GM21825 (cell line): ENCODE data around the gene FOXC1.

Source experiments
- ATAC-seq: cut with Tn5 transposase; IDR thresholded peaks from one replicate; pipeline ENCODE4 v1.9.1; 2021; ENCODE audit warnings: mild to moderate bottlenecking, moderate library complexity; ENCODE audit not compliant: unreplicated experiment

Gene FOXC1

DNA sequence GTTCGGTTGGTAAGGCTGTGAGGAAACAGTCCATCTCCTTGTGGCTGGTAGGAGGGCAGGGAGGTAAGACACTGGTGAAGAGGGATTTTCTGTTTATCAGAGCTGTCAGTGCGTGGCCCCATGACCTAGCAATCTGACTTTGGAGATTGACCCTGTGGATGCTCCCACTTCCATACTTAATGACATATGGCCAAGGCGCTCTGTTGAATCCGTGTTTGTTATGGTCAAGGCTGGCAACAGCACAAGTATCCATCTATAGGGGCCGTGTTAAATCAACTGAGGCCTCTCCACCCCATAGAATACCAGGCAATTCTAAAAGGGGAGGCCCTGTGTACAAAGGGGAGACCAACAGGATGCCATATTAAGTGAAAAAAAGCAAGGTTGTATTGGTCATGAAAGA is 25.6 kb upstream of the FOXC1 start:
- no peak for ATAC-seq

DNA sequence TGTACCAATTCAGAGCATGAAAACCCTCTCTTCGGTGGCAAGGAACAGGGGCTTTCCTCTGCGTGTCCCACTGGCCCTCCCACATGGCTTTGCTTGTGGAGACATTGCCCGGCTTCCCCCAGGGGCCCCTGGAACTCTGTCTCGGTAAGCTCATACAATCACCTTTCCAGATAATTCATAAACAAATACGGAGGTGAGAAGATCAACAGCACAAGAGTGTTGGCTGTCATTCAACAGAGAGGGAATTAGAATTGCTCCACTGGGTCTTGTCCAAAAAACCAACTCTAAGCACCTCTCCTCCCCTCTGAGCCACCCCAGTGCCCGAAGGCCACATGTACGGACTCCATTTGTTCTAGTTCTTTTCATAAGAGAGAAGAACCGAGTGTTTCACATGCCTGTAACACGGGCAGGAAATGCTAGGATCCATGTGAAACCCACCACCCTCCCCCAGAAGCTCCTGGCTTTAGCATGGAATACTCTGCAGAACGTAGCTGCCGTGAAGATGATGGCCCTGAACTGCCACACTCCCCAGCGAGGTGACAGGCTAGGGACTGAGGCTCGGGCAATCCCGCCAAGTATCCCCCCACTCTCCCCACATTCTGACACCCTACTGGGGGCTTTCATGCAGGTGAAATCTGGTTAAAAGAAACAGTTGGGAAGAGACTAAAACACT is 24.6 kb upstream of the FOXC1 start:
- no peak for ATAC-seq

DNA sequence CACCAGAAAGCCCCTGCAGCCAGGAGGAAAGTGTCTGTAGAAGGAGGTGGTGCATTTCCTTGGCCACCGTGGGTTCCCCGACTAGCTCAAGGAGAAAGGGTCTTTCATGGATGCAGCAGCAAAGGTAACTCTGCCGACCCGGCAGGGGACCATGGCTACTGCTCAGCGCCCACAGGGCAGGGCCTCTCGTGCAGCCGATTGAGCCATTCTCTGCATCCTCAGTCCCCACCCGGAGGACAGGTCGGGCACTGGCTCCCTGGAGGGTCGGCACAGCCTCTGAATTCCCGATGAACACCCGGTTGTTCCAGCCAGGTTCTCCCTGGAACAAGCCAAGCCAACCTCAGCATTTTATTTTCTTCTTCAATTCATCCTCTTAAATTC is 24.1 kb upstream of the FOXC1 start:
- no peak for ATAC-seq

DNA sequence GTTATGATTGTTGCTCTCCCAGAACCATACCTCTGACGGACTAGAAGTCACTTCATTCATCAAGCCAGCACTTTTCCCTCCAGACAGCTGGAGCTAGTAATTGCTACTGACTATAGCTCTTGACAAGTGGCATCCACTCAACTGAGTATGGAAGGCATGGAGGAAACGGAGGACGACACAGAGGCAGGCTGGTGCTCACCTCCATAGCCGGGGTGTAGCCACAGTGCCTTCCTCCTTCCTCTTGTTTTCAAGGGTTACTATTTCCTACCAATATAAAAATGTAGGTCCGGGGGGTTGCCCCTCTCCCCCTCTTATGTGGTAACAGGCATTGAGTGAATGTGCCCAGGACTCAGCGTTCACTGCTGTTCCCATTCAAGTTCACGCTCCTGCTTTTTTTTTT is 23.5 kb upstream of the FOXC1 start:
- ATAC-seq: no peak

DNA sequence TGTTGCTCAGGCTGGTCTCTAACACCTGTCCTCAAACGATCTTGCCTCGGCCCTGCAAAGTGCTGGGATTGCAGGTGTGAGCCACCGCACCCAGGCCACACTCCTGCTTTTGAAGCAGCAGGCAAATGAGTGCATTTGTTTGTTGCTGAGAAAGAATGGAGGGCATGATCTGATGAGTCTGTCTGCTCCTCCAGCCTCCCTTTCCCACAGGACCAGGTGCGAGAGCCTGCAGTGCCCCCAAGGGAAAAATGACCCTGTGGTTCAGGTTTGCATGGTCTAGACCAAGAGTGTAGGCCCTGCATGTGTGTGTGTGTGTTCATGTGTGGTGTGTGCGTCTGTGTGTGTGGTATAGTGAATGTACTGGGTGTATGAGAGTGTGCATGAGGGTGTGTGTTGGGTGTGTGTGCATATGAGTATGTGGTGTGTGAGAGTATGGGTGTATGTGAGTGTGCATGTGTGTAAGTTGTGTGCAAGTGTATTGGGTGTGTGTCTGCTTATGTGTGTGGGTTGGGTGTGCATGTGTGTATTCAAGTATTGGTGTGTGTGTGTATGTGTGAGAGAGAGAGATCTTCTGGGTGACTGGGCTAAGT is 22.8 kb upstream of the FOXC1 start:
- no peak for ATAC-seq

DNA sequence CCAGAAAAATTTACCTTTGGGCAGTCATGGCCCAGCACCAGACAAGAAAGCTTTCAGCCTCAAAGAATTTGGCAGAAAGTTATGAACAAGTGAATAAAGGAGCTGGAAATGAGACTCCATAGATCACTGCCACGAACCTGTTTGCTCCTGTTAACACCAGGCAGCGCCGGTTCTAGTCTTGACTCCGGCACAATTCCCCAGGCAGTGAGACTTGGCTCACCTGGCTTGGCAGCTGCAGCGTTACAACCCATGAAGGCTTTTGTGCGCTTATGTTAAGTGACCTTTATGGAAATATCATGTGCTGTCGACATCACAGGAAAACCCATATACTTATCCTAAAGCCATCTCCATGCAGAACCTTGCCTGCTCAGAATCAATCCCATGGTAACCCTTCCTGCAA is 22.2 kb upstream of the FOXC1 start:
- ATAC-seq: no peak

DNA sequence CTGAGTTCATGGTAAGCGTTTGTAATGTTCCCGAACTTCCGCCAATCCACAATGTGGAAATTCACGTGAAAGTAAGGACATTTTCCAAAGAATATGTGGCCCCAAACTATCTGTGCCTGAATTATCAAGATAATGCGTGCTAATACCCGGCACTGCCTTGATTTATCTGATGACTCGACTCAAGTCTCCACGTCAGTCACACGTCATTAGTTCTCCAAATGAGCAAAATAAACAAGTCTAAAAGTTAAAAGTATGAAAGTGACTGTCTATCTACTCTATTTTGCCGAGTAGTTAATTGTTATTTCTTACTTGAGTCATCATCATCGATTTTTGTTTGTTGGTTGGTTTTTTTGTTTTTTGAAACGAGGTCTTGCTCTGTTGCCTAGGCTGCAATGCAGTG is 21.7 kb upstream of the FOXC1 start:
- ATAC-seq: no peak

DNA sequence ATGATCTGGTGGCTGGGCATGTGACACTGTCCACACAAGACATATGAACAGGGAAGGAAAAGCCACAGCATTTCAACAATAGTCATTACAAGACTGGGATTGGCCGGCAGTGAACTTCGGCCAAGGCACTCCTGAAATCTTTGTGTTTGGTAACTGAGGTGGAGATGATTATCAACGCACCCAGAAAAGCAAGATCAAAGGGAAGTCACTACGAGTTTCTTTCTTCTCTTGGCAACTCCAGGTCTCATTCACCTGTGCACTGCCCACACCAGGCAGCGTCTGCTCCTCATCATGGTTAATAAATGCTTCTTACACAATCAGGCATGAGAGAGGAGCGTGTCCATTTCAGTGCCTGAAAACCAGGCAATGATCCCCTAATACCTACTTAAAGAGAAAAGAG is 20.5 kb upstream of the FOXC1 start:
- ATAC-seq: no peak

DNA sequence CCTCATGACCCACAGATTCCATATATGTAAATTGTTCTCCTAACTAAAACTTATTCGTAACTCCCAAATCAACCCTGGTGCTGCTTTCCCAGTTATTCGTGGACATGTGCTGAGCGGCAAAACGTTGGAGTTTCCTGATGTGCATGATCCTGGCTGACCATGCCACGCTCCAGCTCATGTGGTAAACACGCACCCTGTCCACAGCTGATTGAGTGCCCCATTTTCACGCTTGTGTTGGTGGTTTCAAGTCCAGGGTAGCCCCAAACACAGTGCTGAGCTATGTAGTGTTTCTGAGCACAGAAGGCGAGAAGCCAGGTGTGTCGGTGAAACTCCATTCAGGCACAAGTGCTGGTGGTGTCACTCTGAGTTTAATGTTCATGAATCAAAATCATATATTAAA is 19.1 kb upstream of the FOXC1 start:
- ATAC-seq: no peak

DNA sequence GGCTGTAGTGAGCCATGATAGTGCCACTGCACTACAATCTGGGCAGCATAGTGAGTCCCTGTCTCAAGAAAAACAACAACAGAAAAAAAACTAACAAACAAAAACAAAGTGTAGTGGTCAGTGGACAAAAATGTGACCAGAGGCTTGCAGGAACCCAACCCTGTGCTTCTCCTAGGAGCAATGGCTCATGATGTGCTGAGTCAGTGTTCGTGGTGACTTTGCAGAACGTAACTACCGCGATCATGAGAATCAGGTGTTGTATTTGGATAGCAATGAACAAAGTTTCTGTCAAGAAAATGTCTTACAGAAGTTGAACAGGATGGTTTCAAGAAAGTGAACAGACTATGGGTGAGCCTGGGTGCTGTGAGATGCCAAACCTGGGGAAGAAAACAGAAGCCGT is 18.5 kb upstream of the FOXC1 start:
- no peak for ATAC-seq

DNA sequence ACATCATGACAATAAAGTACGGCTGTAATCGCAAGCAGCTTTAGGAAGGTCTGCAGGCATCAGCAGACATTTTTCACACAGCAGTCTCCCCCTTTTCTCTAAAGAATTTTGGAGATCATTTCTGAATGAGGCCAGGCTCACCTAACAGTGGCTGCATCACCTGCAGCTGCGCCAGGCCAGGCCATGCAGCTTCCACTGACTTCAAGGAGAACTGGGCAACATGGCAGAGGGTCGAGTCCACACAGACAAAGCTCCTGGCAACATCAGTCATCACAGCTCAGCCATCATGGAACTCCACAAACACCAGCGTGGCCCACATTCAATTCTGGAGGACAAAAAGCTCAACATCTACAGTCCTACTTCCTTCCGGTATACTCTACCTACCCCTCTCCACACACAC is 17.8 kb upstream of the FOXC1 start:
- no peak for ATAC-seq

DNA sequence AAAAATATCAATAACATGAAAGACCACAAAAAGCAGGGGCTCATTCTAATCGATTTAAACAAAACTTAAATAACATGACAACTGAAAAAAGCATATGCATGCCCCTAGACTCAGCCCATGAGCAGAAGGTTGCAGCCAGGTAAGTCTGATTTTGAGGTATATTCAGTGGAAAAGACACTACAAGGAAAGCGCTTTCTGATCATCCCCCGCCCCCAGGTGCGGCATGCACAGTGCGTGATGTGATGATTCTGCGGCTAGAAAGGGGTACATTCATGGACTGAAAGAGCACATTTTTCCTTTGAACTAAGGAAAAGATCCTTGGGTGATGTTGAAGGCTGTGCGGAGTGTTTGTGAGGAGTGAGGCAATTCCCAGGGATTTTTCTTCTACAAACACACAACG is 16.9 kb upstream of the FOXC1 start:
- ATAC-seq: no peak

DNA sequence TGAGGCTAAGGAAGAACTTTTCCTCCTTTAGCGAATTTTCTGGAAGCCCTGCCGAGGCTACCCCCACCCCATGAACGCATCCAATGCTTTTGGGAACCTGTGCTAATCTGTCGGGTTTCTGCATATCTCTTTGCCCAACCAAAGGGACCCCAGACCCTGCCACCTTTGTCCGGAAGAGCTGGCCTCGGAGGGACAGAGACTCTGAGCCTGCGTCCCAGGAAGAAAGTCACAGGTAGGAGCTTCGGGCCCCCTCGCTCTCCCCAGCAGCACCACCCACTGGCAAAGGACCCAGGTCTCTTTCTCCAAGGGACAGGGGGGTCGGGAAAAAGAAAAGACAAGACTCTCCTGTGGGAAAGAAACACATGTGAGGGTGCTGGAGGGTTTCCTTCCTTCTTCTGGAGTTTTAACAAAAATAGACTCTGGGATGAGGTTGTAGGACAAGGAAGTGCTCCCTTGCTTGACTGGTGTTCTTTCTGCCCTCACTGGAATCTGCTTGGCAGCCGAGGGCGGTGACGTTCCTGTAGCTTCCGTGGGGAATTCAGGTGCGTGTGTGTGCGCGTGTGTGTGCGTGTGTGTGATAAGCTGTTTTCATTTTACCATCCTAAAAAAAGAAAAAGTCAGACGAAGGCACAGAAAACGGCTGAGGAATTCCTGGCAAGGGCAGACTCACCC is 16.3 kb upstream of the FOXC1 start:
- ATAC-seq: no peak

DNA sequence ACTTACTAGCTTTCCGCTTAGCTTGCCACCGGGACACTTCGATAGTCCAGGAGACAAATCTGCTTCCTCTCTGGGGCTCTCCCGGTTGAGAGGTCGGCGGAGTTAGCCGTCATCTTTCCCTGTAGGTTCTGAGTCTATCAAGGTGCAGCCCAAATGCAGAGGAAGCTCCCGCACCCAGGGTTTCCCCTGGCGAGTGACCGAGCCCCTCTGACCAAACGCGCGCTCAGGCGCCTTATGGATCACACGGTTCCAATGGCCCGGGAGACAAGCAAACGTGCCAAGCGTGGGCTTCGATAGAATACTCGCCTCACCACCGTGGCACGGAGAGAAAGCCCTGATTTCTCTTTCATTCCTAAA is 15.8 kb upstream of the FOXC1 start:
- ATAC-seq: no peak

DNA sequence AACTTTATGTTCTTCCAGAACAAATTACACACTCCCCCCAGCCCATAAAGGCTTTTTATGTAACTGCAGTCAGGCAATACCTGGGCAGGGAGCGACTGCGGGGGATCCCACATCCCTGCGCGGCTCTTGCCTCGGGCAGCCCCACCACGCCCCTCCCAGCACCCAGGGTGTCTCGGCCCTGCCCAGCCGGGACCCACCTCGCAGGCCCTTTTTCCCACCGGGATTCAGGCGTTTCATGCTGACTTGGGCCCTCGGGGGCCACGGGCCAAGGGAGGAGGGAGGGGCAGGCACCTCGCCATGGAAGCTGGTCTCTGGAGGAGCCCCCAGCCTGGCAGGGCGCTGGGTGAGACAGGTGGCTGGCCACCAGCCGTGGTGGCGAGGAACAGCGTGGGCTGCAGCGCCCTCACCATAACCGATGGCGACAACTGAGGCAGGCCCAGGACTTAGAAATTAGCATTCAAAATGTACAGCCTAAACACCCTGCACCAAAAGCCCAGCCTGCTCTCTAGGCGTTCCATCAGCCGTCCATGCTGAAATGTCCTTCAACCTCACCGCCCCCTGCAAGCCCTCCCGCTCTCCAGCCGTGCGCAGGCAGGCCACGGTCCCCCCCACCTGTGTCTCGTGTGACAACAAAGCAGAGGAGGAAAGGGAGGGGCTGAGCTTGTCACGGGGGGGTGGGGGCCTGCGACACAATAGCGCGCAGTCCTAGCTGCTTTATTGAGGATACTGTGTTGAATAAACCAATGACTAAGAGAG is 15.1 kb upstream of the FOXC1 start:
- ATAC-seq: no peak

DNA sequence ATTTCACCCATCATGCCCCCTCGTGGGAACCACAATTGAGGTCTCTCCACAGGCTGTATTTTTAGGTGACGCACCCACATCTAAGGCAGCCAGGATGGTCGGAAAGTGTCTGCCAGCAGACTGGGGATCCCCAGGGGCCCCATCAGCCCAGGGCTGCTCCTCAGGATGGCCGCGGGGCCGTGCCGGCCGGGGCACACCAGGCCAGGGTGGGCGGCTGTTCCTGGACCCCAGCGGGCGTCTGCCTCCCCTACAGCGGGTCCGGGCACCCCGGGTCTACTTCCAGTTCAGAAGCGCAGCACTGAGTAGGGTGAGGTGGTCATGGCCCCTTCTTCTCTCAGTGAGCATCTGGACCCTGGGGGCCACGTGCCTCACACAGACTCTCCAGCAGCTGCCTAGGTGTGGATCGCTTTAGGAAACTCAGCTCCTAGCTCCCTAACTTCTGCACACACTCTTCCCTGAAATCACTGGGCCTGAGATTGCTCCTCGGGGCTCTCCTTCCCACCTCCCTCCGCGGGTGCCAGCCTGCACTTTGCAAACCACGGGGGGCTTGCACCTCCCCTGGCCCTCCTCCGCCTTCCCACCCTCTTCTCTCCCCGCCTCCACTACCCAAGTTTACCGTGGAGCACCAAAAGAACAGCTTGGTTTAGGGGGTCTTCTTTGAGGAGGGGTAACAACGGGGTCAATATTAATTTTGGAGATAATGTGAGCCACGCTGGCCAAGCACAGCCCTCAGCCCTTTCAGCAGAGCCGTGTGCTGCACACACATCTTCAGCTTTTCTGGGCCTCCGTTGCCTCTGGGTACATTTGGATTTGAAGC is 14.2 kb upstream of the FOXC1 start:
- no peak for ATAC-seq

DNA sequence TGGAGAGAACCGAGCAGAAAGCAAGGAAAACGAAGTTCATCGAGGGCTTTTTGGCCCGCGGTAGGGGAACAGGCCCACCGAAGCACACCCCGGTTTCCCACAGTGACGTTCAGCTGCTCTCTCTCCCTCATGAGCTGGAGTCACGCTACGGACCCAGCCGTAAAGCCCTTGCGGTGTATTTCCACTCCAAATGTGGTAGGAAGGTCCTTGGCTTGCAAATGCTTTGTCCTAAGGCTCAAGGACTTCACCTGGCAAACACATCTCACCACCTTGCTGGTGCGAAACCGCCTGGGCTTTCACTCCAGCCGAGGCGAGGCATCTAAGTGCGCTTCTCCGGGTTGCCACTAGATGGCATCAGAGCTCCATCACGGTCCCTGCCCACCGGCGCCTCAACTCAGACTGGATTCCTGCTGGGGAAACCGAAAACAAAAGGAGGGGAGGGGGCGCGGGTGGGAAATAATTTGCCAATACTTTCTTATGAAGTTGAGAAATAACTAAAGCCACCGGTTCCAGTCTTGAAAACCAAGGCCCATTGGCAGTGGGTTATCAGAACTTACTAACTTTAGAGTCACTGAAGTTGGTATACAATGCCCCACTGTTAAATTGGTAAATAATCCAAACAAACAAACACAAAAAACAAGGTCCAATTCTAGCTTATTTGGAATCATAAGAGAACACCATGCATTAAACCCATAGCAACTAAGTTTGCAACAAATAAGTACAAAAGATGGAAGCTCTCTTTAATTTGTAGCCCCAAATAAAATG is 13.4 kb upstream of the FOXC1 start:
- ATAC-seq: peak; percentile 68

DNA sequence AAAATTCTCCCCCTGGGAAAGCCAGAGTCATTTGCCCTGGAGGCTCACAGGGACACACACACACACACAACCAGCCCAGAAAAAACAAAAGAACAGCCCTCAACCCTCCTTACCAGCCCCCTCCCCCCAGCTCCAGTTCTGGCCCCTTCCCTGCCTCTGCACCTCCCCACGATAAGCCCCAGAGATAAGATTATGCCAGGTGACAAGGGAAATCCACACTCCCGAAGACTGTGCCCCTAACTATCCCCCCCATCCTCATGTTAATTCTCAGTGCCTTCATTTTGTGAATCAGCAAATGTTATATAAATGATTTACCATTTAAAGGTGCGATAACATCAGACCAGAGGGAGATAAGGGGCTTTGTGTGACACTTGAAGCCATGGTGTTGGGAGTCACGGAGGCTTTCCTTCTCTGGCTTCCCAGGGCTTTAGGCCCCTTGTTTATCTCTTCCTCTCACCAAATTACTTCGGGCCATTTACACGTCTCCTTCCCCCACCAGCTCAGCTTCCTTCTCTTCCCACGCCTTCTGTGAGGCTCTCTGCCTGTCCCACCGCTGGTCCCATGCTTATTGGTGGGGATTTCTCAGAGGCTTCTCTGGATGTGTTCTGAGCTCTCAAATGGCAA is 12.5 kb upstream of the FOXC1 start:
- no peak for ATAC-seq

DNA sequence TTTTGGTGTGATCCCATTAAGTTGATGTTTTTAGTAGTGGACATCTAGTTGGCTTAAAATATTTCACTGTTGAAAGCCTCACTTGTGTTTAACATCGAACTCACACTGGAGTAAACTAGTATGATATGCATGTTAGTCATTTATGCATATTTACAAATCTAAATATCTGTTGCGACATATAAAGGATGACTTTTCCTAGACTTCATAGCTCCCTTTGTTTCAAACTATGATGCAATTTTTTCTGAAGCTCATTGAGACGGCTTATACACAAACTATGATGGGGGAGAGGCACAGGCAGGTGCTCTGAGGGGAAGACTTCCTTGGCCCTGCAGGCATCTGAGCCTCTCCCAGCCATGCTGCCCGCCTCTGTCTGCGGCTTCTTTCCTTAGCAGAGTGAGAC is 11.8 kb upstream of the FOXC1 start:
- ATAC-seq: no peak

DNA sequence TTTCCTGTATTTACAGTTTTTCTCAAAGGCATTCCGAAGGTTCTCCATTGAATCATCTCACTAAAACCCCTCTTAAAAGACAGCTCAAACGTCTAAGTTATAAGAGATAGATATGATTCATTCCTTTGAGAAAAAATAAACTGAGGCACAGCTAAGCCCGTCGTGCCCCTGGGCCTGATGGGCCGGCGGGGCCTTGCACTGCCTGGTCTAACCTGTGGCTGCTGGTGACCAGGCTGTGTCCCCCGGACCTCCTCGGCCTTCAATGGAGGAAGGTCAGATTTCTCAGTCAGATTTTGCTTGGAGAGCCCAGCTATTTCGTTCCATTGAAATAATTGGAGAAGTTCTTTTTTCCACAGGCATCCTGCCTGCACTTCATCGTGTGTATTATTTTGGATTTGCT is 11.3 kb upstream of the FOXC1 start:
- ATAC-seq: no peak
